ENCODE data around the gene RPL14. TPM values are rescaled to one million over a fixed set of nuclear protein-coding genes. Genes with fewer than 3 reads are reported as not detected.
A peak's percentile ranks its signal among the peaks of the same experiment; 100 is the strongest.

The RPL14 gene
- polyA plus RNA-seq (ENCODE audit: insufficient read length in 3 of 3): 1,000 to 10,000 TPM; 1,408 to 1,850 (median 1,560) TPM
- long read RNA-seq, donor 1, full-length matches to known transcripts: 783 of 909 reads
- long read RNA-seq, donor 1, partial matches to known transcripts: 103 of 909 reads
- long read RNA-seq, donor 1, other reads (novel, unspliced or antisense): 23 of 909 reads
- long read RNA-seq, donor 2, full-length matches to known transcripts: 894 of 1,086 reads
- long read RNA-seq, donor 2, partial matches to known transcripts: 174 of 1,086 reads
- long read RNA-seq, donor 2, other reads (novel, unspliced or antisense): 18 of 1,086 reads
- long read RNA-seq, donor 3, full-length matches to known transcripts: 841 of 943 reads
- long read RNA-seq, donor 3, partial matches to known transcripts: 71 of 943 reads
- long read RNA-seq, donor 3, other reads (novel, unspliced or antisense): 31 of 943 reads
- long read RNA-seq, donor 4, full-length matches to known transcripts: 1,062 of 1,210 reads
- long read RNA-seq, donor 4, partial matches to known transcripts: 96 of 1,210 reads
- long read RNA-seq, donor 4, other reads (novel, unspliced or antisense): 52 of 1,210 reads
- long read RNA-seq, donor 5, full-length matches to known transcripts: 459 of 543 reads
- long read RNA-seq, donor 5, partial matches to known transcripts: 79 of 543 reads
- long read RNA-seq, donor 5, other reads (novel, unspliced or antisense): 5 of 543 reads
- long read RNA-seq, donor 6, full-length matches to known transcripts: 562 of 628 reads
- long read RNA-seq, donor 6, partial matches to known transcripts: 66 of 628 reads
- long read RNA-seq, donor 6, other reads (novel, unspliced or antisense): 0 of 628 reads
- long read RNA-seq, donor 7, full-length matches to known transcripts: 831 of 1,037 reads
- long read RNA-seq, donor 7, partial matches to known transcripts: 194 of 1,037 reads
- long read RNA-seq, donor 7, other reads (novel, unspliced or antisense): 12 of 1,037 reads
- long read RNA-seq, donor 8, full-length matches to known transcripts: 418 of 481 reads
- long read RNA-seq, donor 8, partial matches to known transcripts: 50 of 481 reads
- long read RNA-seq, donor 8, other reads (novel, unspliced or antisense): 13 of 481 reads
- long read RNA-seq, donor 9, full-length matches to known transcripts: 1,009 of 1,190 reads
- long read RNA-seq, donor 9, partial matches to known transcripts: 147 of 1,190 reads
- long read RNA-seq, donor 9, other reads (novel, unspliced or antisense): 34 of 1,190 reads
- long read RNA-seq, donor 10, full-length matches to known transcripts: 647 of 886 reads
- long read RNA-seq, donor 10, partial matches to known transcripts: 228 of 886 reads
- long read RNA-seq, donor 10, other reads (novel, unspliced or antisense): 11 of 886 reads
- long read RNA-seq, donor 11, full-length matches to known transcripts: 503 of 639 reads
- long read RNA-seq, donor 11, partial matches to known transcripts: 136 of 639 reads
- long read RNA-seq, donor 11, other reads (novel, unspliced or antisense): 0 of 639 reads
- long read RNA-seq, donor 12, full-length matches to known transcripts: 1,062 of 1,278 reads
- long read RNA-seq, donor 12, partial matches to known transcripts: 165 of 1,278 reads
- long read RNA-seq, donor 12, other reads (novel, unspliced or antisense): 51 of 1,278 reads
- long read RNA-seq, donor 13, full-length matches to known transcripts: 537 of 715 reads
- long read RNA-seq, donor 13, partial matches to known transcripts: 156 of 715 reads
- long read RNA-seq, donor 13, other reads (novel, unspliced or antisense): 22 of 715 reads
- long read RNA-seq, donor 14: 0 reads
- long read RNA-seq, donor 15, full-length matches to known transcripts: 1,223 of 1,647 reads
- long read RNA-seq, donor 15, partial matches to known transcripts: 371 of 1,647 reads
- long read RNA-seq, donor 15, other reads (novel, unspliced or antisense): 53 of 1,647 reads
- long read RNA-seq, donor 16, full-length matches to known transcripts: 1,004 of 1,108 reads
- long read RNA-seq, donor 16, partial matches to known transcripts: 57 of 1,108 reads
- long read RNA-seq, donor 16, other reads (novel, unspliced or antisense): 47 of 1,108 reads

DNA sequence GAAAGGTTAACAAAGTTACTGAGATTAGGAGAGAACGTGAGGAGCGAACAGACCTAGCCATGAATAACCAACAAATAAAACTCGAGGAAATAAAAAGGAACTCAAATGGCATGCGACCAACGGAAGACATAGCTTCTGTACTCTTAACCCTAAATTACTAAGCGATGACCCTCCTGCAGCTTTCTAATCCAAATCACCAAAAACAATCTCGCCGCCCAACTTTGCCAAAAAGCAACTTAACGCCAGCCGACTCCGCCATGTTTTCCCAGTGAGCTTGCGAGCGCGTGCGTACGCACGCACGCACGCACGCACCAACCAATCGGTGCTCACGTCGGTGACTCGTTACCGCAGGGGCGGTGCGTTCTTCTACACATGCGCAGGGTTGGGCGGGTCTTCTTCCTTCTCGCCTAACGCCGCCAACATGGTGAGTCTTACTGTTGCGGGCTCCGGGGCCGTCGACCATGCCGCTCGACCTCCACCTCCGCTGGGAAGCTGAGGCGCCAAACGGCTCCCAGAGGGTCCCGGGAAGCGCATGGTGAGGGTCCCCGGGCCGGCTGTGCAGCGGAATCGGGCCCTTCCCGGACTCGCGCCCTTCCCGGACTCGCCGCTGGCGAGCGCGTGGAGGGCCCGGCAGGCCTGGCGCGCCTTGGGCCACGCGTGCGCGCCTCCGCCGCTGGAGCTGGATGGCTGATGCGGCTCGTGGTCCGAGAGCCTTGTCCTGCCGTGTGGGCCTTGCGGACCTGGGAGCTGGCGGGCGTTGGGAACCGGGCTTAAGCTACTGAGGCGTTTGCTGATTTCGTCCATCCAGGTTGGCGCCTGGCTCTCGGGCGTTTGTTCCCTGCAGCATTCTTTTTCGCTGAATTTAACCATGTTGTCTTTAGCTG is at the start of gene RPL14:
Gene RPL14, plus strand, starts transcription at position 400 of the 884 bp plus-strand sequence. Its CDS starts 133 bp downstream, at position 533.
- DNase-seq: peak; percentile 96

DNA sequence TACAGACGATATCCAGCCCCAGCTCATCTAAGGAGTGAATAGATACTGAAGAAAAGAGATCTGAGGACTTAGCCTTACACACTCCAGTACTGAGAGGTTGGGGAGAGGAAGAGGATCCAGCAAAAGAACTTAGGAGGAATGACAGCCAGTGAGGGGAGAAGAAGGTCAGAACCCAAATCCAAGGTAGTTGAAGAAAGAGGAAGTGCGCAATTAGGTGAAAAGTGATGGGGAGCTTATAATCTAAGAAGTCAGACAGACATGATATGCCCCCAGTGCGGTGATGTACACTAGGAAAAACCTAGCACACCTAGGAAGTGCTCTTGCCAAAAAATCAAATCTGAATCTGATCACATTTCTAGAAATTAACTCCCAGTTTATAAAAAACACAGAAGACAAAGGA is 49.5 kb upstream of the RPL14 start:
- no peak for DNase-seq

DNA sequence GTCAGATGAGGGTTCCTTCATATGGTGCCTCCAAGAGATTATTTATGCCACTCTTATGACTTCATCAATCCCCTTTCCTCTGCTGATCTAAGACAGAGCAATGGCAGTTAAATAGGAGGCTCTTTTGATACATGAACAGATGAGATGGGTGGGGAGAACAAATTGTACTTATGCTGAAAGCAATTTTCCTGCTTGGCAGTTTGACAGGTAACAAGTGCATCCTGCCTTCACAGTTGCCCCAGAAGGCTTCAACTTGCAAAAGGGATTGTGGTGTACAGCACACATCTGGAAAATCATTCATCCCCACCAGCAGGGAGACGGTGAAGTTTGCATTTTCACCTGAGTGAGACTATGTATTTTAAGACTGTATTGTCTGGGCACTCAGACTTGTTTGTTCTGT is 42.9 kb upstream of the RPL14 start:
- DNase-seq: no peak

DNA sequence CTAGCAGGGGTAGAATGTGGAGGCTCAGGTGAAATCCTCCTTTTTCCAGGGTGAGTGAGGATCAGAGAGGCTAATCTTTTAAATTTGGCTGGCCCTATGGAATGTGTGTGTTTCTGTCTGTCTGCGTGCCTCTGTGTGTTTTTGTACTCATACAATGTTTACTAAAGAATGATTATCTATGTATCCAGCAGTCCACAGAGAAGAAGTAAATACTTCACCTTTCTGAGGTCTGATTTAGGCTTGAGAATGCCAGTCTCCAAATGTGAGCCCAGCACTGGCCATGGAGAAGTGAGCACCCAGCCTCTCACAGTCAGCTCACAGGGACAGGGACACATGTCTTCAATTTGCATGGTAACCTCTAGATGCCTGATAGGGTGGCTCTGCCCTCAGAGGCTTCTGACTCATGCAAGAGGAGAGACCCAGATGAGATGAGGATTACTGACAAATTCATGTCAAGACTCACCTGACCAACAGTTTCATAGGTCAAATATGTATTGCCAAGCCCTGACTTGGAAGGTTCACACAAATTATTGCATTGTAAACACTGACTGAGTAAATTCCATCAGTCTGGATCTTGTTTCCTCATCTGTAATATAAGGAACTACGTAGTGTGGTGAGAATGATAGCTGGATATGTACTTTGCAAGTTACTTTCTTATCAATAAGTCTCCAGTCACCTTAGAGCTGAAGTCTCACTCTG is 39.1 kb upstream of the RPL14 start:
- no peak for DNase-seq

DNA sequence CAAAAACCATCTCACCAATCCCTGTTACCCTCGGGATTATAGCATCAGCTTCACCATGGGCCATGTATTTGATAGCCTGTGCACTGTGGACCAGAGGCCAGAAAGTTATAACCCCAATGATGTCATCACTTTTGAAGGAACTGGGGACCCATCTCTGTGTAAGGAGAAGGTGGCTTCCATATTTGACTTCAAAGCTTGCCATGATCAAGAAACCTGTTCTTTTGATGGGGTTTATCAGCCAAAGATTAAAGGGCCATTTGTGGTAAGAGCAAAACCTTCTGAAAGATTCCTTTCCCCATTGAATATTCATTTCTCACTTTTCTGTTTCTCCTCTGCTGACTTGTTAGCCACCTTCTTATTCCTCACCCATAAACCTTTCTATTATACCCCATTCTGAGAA is 34.3 kb upstream of the RPL14 start:
- DNase-seq: no peak

DNA sequence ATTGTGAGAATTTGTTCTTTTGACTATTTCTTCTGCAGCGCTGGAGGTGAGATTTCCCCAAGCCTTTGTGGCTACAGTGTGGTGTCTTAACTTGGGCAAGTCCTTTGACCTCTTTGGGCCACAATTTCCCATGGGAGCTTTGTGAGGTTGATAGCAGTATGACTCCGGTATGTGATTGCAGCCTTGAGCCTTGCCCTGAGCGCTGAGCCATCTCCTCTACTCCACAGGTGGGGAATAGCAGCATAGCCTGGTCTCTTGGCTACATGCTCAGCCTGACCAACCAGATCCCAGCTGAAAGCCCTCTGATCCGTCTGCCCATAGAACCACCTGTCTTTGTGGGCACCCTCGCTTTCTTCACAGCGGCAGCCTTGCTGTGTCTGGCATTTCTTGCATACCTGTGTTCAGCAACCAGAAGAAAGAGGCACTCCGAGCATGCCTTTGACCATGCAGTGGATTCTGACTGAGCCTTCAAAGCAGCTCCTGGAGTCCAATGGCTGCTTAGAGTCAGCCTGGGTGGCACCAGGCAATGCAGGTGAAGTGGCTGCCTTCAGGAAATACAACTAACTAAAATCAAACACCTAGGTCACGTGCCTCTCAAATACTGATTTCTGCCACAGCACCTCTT is 30.0 kb upstream of the RPL14 start:
- DNase-seq: no peak

DNA sequence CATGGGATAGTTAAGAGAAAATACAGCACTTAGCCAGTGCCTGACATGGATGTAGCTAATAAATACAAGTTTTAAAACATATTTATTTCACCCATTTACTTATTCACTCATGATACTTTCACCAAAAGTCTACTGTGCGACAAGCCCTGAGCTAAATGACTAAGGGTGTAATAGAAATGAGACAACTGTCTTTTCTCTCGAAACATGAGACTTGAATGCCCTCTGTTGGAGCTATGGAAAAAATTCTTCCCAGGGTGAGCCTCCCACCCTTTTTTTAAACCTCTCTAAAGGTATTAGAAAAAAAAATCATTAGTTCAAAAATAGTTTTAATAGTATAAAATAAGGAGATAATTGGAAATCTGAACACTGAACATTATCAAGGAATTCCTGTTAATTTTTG is 24.3 kb upstream of the RPL14 start:
- no peak for DNase-seq

DNA sequence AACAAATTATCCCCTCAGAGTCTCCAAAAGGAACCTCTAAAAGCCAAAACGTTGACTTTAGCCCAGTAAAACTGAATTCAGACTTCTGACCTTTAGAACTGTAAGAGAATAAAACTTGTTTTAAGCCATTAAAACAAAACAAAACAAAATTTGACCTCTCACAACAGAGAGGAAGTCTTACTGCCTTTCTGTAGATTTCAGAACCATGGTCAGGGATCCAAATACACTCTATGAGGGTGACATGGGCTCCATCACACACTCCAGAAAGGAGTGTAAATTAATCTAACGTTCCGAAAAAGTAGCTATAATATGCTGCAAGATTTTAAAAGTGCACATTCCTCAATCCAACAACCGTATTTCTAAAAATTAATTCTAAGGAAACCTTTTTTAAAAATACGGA is 19.2 kb upstream of the RPL14 start:
- no peak for DNase-seq

DNA sequence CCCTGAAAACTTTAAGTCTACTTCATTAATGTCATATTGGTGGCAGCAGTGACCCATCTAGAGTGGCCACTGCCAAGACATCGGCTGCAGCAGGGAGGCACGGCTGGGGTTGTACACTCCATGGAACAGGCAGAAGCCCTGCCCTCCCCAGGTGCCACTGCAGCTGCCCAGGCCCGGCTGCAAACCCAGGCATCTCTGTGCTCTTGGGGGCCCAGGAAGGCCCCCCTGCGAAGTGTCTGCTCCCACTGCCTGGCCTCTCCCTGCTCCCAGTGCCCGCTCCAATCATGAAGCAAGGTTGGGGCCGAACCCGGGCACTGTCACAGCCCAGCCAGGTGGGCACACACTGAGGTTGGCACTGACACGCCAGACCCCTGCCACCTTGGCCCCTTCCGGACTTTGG is 12.1 kb upstream of the RPL14 start:
- DNase-seq: no peak

DNA sequence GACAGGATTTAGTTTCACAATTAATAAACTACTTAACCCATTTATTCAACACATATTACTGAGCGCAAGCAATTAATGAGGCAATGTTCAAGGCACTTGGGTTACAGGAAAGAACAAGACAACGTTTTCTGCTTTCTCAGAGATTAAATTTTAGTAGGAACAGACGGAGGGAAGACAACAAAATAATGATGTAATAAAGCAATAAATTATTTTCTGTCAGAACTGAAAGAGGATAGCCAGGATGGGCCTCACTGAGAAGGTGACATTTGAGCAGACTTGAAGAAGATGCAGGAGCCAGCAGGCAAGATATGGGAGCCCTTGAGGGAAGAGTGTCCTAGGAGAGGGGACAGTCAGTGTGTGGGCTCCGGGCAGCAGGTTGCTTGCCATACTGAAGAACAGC is 11.3 kb upstream of the RPL14 start:
- no peak for DNase-seq

DNA sequence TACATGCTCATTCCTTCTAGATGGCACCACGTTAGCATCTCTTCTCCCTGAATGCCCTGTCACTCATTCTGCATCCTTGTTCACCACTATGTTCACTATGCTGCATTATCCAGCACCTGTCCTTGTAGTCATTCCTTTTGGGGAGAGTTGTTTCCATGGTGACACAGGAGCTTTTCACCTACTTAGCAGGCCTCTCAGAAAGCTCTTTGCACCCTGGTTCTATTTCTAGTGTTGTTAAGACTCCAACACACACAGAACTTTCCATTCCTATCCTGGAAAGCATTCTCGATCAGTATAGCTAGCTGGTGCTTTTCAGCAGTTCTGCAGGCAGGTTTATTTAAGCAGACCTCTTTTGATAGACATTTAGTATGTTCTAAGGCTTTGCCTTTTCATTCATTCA is 6.7 kb upstream of the RPL14 start:
- DNase-seq: no peak

DNA sequence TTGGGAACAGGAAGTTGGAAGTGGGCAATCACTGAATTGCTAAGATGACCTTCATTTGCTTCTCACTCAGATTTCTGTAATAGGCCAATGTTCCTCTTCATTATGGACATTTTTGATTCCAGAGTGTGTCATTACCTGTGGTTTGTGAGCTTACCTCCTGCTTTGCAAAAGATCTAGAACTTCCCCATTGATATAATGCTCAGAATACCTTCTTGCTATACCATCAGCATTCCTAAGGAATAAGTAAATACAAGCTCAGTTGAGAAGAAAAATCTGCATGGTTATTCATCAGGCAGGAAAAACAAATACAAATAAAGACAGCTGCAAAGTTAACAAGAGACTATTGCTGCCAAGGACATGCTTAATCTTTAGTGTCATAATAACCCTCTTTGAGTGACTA is 5.6 kb upstream of the RPL14 start:
- DNase-seq: no peak

DNA sequence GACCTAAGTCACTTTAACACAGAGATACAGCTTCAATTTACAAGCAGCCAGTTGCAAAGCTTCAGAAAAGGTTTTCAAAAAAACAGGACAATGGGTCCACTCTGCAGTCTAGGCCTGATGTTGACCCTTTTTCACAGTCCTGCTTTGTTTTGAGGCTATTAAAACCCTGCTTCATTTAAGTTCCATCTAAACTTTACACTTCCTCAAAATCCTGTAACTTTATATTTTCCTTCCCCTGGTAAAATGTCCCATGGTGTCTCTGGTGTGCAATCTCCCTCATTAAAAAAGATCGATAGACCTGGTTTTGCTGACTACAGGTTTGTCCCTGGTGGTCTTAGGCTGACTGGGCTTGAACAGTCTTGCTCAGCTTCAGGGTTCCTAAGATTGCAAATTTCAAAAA is 5.1 kb upstream of the RPL14 start:
- DNase-seq: no peak

DNA sequence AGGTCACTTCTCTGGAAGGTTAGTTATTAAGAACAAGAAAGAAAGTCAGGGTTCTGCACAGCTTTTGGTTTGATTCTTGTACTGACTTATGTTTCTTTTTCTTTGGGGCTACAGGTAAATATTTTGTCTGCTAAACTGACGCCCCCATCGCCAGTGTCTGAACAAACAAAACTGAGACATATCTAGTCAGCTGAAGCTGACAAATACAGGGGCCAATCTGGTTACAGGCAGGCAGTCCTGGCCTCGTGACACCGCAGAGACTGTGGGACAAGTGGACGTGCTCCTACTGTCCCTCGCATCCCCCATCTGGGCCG is 4.6 kb upstream of the RPL14 start:
- DNase-seq: no peak

DNA sequence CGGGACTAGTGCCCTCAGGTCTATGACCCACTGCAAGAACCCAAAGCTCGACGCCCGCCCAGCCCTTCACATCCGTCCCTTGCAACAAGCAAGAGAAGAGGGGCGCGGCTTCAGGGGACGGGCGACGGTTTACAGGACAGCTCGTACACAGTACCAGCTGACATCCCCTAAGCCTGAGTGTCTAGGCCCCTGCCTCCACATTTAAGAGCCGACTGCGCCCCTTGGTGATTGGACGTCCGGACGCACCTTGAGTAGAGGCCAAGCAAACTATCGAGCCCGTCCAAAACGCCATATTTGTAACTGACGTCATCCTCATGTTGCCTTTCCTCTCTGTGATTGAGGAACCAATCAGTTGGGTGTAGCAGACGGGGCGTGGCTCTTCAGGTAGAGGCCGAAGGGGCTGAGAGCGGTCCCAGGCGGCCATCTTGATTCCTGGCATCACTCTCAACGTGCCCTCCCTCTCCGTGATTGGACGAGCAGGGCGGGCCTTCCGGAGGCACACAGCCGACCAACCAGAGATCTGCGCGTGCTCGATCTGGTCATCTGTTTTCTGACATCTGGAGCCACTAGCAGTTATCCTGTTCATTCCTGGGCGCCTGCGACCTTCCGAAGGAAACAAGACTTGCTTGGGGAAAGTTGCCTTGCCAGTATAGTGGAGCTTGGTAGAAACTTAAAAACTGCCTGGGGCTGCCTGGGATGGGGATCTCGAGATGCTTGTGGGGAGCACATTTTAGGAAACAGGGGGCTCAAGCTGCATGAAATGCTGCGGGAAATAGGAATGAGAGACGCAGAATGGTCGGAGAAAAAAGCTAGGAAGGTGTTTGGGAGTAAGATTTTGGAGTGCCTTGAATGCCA is 4.0 kb upstream of the RPL14 start:
- DNase-seq: peak; percentile 98

DNA sequence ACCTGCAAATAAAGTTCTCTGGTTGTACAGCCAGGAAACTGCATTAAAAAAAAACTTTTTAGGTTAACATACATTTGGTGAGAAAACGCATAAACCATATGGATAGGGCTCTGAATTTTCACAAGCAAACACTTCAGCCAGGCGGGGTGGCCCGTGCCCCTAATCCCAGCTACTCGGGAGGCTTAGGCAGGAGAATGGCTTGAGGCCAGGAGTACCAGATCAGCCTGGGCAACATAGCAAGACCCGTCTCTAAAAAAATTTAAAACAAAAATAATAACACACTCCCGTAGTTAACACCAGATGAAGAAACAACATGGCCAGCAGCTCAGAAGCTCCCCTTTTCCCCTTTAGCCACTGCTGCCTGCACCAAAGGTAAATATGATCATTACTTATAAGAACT is 3.2 kb upstream of the RPL14 start:
- DNase-seq: no peak

DNA sequence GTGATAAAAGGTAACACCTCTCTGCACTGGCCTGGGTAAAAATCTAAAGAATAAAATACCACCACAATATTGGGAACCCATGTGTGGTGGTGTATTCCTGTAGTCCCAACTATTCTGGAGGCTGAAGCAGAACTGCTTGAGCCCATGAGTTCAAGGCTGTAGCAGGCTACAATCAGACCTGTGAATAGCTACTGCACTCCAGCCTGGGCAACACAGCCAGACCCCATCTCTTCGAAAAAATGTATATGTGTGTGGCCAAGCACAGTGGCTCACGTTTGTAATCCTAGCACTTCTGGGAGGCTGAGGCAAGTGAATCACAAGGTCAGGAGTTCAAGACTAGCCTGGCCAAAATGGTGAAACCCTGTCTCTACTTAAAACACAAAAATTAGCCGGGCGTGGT is 1.8 kb upstream of the RPL14 start:
- DNase-seq: no peak
